Measurements from ENCODE around the gene NFATC2IP.
A peak's percentile ranks its signal among the peaks of the same experiment; 100 is the strongest.
"Not testable (repeated sequence)": the region's sequence is repeated elsewhere in the genome, so short reads cannot be mapped to it uniquely, and the experiment has no call there.

NFATC2IP gene

GRCh38 chr16:28974437-28975157 lies 23.9 kb downstream of the NFATC2IP start, which contains the start of gene SPNS1:
SPNS1 (plus strand) TSS chr16:28974778; CDS start chr16:28975152, 374 bp downstream.
- peak; percentile 98 for DNase-seq

- DNase-seq, result no peak
Measured at GRCh38 chr16:28975158-28975599, 24.4 kb downstream of the NFATC2IP start.

- peak; percentile 30 for DNase-seq
Measured at GRCh38 chr16:28977703-28978662, 27.2 kb downstream of the NFATC2IP start.

- not testable (repeated sequence) for DNase-seq
Measured at GRCh38 chr16:28980330-28980729, 29.6 kb downstream of the NFATC2IP start.

GRCh38 chr16:28980929-28981328 lies 30.2 kb downstream of the NFATC2IP start:
- no peak for DNase-seq

DNA sequence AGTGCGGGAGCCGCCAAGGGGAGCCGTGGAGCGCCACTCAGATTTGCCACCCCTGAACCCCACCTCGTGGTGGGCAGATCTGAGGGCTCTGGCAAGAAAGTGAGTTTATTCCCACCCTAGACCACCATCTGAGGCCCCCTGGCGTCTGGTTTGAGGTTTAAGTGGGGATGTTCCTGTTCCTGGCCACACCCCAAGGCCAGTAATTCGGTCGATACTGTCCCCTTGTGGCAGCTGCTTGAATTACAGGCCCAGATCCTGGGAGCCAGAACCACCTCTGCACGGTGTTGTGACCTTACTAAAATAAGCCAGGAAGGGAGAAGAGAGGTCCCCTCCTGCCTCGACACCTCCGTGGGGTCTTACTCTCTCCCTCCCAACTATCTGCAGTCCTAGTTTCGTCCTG lies 30.8 kb downstream of the NFATC2IP start:
- peak; percentile 70 for DNase-seq

- DNase-seq, result no peak
Measured at GRCh38 chr16:28982418-28982817, 31.7 kb downstream of the NFATC2IP start.

GRCh38 chr16:28982949-28983348 lies 32.2 kb downstream of the NFATC2IP start:
- DNase-seq, result no peak

GRCh38 chr16:28983644-28984043 lies 32.9 kb downstream of the NFATC2IP start:
- no peak for DNase-seq

DNA sequence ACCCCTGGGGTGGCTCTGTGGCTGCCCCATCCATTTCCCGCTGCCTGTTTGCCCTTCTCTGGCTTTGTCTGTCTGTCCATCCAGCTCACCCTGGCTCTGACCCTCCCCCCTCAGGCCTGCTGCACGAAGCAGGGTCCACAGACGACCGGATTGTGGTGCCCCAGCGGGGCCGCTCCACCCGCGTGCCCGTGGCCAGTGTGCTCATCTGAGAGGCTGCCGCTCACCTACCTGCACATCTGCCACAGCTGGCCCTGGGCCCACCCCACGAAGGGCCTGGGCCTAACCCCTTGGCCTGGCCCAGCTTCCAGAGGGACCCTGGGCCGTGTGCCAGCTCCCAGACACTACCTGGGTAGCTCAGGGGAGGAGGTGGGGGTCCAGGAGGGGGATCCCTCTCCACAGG lies 33.4 kb downstream of the NFATC2IP start:
- no peak for DNase-seq

- DNase-seq, result peak; percentile 86
Measured at GRCh38 chr16:28984619-28985135, 33.9 kb downstream of the NFATC2IP start, which contains the start of gene LAT. LAT (plus strand) TSS chr16:28985052; CDS start chr16:28985418, 366 bp downstream.

GRCh38 chr16:28985211-28986041 lies 34.7 kb downstream of the NFATC2IP start:
- DNase-seq, result peak; percentile 39

GRCh38 chr16:28986046-28986445 lies 35.3 kb downstream of the NFATC2IP start:
- no peak for DNase-seq

DNA sequence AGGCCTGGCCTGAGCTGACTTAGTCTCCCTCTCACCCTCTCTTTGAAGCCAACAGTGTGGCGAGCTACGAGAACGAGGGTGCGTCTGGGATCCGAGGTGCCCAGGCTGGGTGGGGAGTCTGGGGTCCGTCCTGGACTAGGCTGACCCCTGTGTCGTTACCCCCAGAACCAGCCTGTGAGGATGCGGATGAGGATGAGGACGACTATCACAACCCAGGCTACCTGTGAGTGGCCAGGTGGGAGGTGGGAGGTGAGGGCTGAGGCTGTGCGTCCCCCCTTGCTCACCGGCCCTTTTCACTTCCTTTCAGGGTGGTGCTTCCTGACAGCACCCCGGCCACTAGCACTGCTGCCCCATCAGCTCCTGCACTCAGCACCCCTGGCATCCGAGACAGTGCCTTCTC lies 35.8 kb downstream of the NFATC2IP start:
- peak; percentile 40 for DNase-seq

DNA sequence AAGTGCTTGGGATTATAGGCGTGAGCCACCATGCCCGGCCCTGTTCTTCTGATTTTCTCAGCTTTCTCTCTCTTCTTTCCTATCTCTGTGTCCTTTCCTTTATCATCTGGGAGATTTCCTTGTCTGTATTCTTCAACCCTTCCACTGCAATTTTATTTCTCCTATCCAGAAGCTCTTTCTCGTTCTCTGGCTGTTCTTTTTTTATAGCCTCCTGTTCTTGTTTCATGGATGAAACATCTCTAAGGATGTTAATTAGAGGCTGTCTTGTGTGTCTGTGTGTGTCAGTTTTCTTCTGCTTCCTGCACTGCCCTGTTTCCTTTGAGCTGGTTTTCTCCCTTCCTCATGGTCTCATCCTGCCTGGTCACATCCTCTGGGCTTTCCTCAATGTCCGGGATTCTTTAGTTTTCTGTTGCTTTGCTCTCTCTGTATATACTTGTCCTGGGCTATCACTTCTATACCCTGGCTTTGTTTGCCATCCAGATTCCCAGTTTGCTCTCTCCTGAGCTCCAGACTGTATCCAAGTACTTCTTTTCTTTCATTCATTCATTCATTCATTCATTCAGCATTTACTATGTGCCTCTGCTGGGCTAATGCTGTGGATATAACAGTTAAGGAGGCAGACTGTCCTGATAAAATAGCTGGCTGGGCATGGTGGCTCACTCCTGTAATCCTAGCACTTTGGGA lies 36.6 kb downstream of the NFATC2IP start:
- DNase-seq, result no peak

DNA sequence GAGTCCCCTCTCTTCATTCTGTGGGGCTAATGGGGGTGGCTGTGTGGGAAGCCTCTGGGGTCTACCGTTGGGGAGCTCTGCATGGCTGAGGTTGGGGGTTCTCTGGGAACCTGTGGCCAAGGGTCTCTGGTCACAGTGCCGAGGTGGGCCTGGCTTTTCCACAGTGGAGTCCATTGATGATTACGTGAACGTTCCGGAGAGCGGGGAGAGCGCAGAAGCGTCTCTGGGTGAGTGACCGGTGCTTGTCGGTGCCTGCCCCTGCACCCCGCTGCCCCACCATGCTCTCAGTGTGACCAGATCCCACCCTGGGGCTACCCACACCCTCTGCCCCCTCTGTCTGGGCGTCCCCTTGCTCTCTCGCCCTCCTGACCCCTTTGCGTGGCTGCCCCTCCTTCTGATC lies 38.6 kb downstream of the NFATC2IP start:
- DNase-seq, result no peak

DNA sequence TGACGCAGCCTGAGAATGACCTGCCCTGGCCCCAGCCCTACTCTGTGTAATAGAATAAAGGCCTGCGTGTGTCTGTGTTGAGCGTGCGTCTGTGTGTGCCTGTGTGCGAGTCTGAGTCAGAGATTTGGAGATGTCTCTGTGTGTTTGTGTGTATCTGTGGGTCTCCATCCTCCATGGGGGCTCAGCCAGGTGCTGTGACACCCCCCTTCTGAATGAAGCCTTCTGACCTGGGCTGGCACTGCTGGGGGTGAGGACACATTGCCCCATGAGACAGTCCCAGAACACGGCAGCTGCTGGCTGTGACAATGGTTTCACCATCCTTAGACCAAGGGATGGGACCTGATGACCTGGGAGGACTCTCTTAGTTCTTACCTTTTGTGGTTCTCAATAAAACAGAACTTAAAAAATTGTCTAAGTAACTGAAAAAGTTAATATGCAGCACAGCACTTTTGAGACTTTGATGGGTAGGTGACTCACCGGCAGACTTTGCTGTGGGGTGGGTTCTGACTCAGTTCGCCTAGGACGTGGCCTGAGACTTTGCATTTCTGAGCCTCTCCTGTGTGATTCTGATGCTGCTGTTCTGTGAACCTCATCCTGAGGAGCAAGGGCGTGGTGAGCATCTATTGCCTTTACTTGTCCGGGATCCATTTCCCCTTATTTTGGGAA lies 39.8 kb downstream of the NFATC2IP start:
- DNase-seq, result peak; percentile 89

GRCh38 chr16:28991687-28992086 lies 41.0 kb downstream of the NFATC2IP start:
- DNase-seq, result no peak

GRCh38 chr16:28992496-28992895 lies 41.8 kb downstream of the NFATC2IP start:
- DNase-seq, result no peak

DNA sequence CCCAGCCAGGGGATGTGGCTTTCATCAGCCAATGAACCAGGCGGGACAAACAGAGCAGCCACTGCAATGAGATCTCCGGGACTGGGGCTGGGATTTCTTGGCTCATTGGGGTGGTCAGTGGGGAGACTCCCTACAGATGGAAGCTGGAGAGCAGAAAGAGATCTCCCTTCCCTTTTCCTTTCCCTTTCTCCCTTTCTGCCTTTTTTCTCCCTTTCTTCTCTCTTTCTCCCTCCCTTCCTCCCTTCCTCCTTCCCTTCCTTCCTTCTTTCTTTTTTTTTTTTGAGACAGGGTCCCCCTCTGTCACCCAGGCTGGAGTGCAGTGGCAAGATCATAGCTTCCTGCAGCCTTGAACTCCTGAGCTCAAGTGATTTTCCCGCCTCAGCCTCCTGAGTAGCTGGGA lies 48.1 kb downstream of the NFATC2IP start:
- no peak for DNase-seq

DNA sequence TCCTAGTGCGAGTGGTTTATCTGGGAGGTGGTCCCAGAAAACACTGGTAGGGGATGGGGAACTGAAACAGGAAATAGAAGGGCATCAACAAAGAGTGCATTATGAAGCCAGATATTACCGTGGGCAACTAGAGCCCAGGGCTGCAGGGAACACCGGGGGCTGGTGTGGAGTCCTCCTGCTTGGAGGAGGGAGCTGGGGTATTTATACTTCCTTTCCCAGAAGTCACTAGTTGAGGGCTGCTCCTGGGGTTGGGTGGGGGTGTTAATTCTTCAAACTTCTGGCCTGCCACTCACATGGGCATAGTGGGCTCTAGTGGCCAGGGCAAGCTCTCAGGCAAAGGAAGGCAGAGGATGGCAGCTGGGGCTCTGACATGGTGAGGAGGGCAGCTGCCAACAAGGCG lies 48.8 kb downstream of the NFATC2IP start:
- DNase-seq, result no peak

All from activated CD4-positive, alpha-beta T cell treated with anti-CD3 and anti-CD28 coated beads, Interleukin-2, Interleukin-6, amounts not matched to agents 100 ng/mL and 50 ng/mL, durations not matched to agents 16 hours and 8 hours (primary cell).